Adipocyte (in vitro differentiated cells): ENCODE data around the gene ZGLP1.
"Not testable (repeated sequence)": the region's sequence is repeated elsewhere in the genome, so short reads cannot be mapped to it uniquely, and the experiment has no call there.

ENCODE experiments used
- DNase-seq: peaks from one replicate; pipeline ENCODE4 v3.0.0-alpha.2; 2015; ENCODE audit warnings: low read depth
- H3K27me3 ChIP-seq: replicated peaks from 2 replicates; pipeline ENCODE4 v1.7.0; 2013; ENCODE audit warnings: mild to moderate bottlenecking, low read length, moderate library complexity; ENCODE audit not compliant: control insufficient read depth, insufficient read depth
- H3K36me3 ChIP-seq: 2 replicates; pipeline ENCODE4 v1.7.0; 2013; ENCODE audit warnings: low read length, mild to moderate bottlenecking, moderate library complexity; ENCODE audit not compliant: control insufficient read depth, insufficient read depth, severe bottlenecking
- H3K4me1 ChIP-seq: 2 replicates; pipeline ENCODE4 v1.7.0; 2013; ENCODE audit warnings: mild to moderate bottlenecking, low read length, moderate library complexity; ENCODE audit not compliant: control insufficient read depth, insufficient read depth
- H3K4me3 ChIP-seq: 2 replicates; pipeline ENCODE4 v1.7.0; 2013; ENCODE audit warnings: mild to moderate bottlenecking, low read length, moderate library complexity
- H3K9ac ChIP-seq: 2 replicates; pipeline ENCODE4 v1.7.0; 2013; ENCODE audit warnings: mild to moderate bottlenecking, low read length, moderate library complexity
- H3K9me3 ChIP-seq: 2 replicates; pipeline ENCODE4 v1.7.0; 2013; ENCODE audit warnings: mild to moderate bottlenecking, low read length, moderate library complexity; ENCODE audit not compliant: control insufficient read depth

ZGLP1 gene

GRCh38 chr19:10283301-10284064, 26.1 kb downstream of the ZGLP1 start:
- H3K36me3 ChIP-seq = peaks cover 13% of the 10 kb centered on the region
- peaks cover 2% of the 10 kb centered on the region for H3K4me1 ChIP-seq
- H3K27me3 ChIP-seq = peaks cover 10% of the 10 kb centered on the region
- H3K9ac ChIP-seq = no peak overlapping the region
- DNase-seq = no peak
- H3K9me3 ChIP-seq = no peaks in the 10 kb centered on the region
- no peak overlapping the region for H3K4me3 ChIP-seq

- not testable (repeated sequence) for H3K27me3 ChIP-seq, H3K9me3 ChIP-seq, H3K4me3 ChIP-seq, H3K4me1 ChIP-seq, DNase-seq, H3K9ac ChIP-seq
- H3K36me3 ChIP-seq = peaks cover 13% of the 10 kb centered on the region
Observed at GRCh38 chr19:10282043-10282442, 27.6 kb downstream of the ZGLP1 start.

- H3K36me3 ChIP-seq = peaks cover 5% of the 10 kb centered on the region
- H3K27me3 ChIP-seq = no peaks in the 10 kb centered on the region
- H3K4me3 ChIP-seq = no peak overlapping the region
- no peak for DNase-seq
- no peak overlapping the region for H3K9ac ChIP-seq
- H3K9me3 ChIP-seq = no peaks in the 10 kb centered on the region
- H3K4me1 ChIP-seq = no peaks in the 10 kb centered on the region
Observed at GRCh38 chr19:10279737-10280442, 29.7 kb downstream of the ZGLP1 start.

- no peak overlapping the region for H3K9ac ChIP-seq
- no peaks in the 10 kb centered on the region for H3K4me1 ChIP-seq
- H3K4me3 ChIP-seq = no peak overlapping the region
- H3K36me3 ChIP-seq = no peaks in the 10 kb centered on the region
- no peaks in the 10 kb centered on the region for H3K27me3 ChIP-seq
- H3K9me3 ChIP-seq = no peaks in the 10 kb centered on the region
- no peak for DNase-seq
Observed at GRCh38 chr19:10278935-10279334, 30.7 kb downstream of the ZGLP1 start.

GRCh38 chr19:10277795-10278589, 31.6 kb downstream of the ZGLP1 start:
- H3K9me3 ChIP-seq = no peaks in the 10 kb centered on the region

GRCh38 chr19:10274589-10274988, 35.0 kb downstream of the ZGLP1 start:
- Histone ChIP-seq H3K27me3 (no peaks in the 10 kb centered on the region), H3K9me3 (no peaks in the 10 kb centered on the region), H3K36me3 (no peaks in the 10 kb centered on the region), H3K4me1 (peaks cover 5% of the 10 kb centered on the region), H3K4me3 (no peak overlapping the region), H3K9ac (no peak overlapping the region)
- DNase-seq = no peak

More at GRCh38 chr19:10277795-10278589, 31.6 kb downstream of the ZGLP1 start:
- Histone ChIP-seq H3K4me3 (no peak overlapping the region), H3K4me1 (no peaks in the 10 kb centered on the region), H3K9ac (no peak overlapping the region), H3K27me3 (no peaks in the 10 kb centered on the region), H3K36me3 (no peaks in the 10 kb centered on the region)
- no peak for DNase-seq

GRCh38 chr19:10271543-10272086, 38.0 kb downstream of the ZGLP1 start:
- no peaks in the 10 kb centered on the region for H3K9me3 ChIP-seq
- no peak for DNase-seq
- no peaks in the 10 kb centered on the region for H3K36me3 ChIP-seq
- peak overlapping the region; percentile 75 for H3K4me3 ChIP-seq
- peaks cover 5% of the 10 kb centered on the region for H3K4me1 ChIP-seq
- H3K9ac ChIP-seq = peak overlapping the region; percentile 73
- no peaks in the 10 kb centered on the region for H3K27me3 ChIP-seq

- Histone ChIP-seq H3K4me3 (peak within 1 kb of the TSS; percentile 75), H3K27me3 (no peaks in the 10 kb centered on the region), H3K4me1 (peaks cover 5% of the 10 kb centered on the region), H3K36me3 (no peaks in the 10 kb centered on the region), H3K9ac (peak within 1 kb of the TSS; percentile 73), H3K9me3 (no peaks in the 10 kb centered on the region)
- DNase-seq = peak; percentile 33
Observed at GRCh38 chr19:10270616-10271394, 38.8 kb downstream of the ZGLP1 start, which contains the start of gene ICAM1. TSS of gene ICAM1 (plus strand) at chr19:10271120. CDS start at chr19:10271160, 40 bp downstream.

GRCh38 chr19:10270180-10270615, 39.4 kb downstream of the ZGLP1 start:
- DNase-seq = no peak
- Histone ChIP-seq H3K36me3 (no peaks in the 10 kb centered on the region), H3K9ac (peak overlapping the region; percentile 73), H3K4me3 (peak overlapping the region; percentile 75), H3K4me1 (peaks cover 5% of the 10 kb centered on the region), H3K27me3 (no peaks in the 10 kb centered on the region), H3K9me3 (no peaks in the 10 kb centered on the region)

- DNase-seq = peak; percentile 90
Observed at GRCh38 chr19:10269333-10270179, 40.1 kb downstream of the ZGLP1 start.

More at GRCh38 chr19:10269333-10270179, 40.1 kb downstream of the ZGLP1 start:
- H3K9ac ChIP-seq = peak overlapping the region; percentile 73
- H3K36me3 ChIP-seq = no peaks in the 10 kb centered on the region
- H3K27me3 ChIP-seq = no peaks in the 10 kb centered on the region
- peak overlapping the region; percentile 75 for H3K4me3 ChIP-seq
- peaks cover 5% of the 10 kb centered on the region for H3K4me1 ChIP-seq
- H3K9me3 ChIP-seq = no peaks in the 10 kb centered on the region
